ENCODE measurements around the gene HMGCS1.
"Not testable (repeated sequence)": the region's sequence is repeated elsewhere in the genome, so short reads cannot be mapped to it uniquely, and the experiment has no call there.

The HMGCS1 gene

GRCh38 chr5:43338862-43339261 lies 25.6 kb upstream of the HMGCS1 start:
- no peak overlapping the region for H3K4me3 ChIP-seq (ENCODE audit: low read length)
- H3K9ac ChIP-seq (ENCODE audit: low read length), result no peak overlapping the region
- peaks cover 6% of the 10 kb centered on the region; the same call in 1 of the 2 replicates for H3K4me1 ChIP-seq (ENCODE audit: low read length)
- H3K27ac ChIP-seq (ENCODE audit: low read length), result no peak overlapping the region
- TF ChIP-seq EZH2phosphoT487 (IDR thresholded peaks at IDR 0.05; ENCODE audit: low read depth), result no peak
- no peak for TF ChIP-seq CTCF (IDR thresholded peaks at IDR 0.05; ENCODE audit: low read depth, low read length)
- no peaks in the 10 kb centered on the region for H3K79me2 ChIP-seq (ENCODE audit: low read length)
- H2AFZ ChIP-seq (ENCODE audit: low read depth, low read length), result 0 out of 2 replicates have a peak overlapping the region, but pooled peaks have one; percentile 21
- no peaks in the 10 kb centered on the region for H4K20me1 ChIP-seq (ENCODE audit: insufficient read depth, low read length)
- no peak overlapping the region for H3K4me2 ChIP-seq (ENCODE audit: low read length)
- H3K27me3 ChIP-seq (ENCODE audit: low read depth, low read length), result no peaks in the 10 kb centered on the region
- H3K36me3 ChIP-seq (replicated peaks; ENCODE audit: low read depth, low read length), result no peaks in the 10 kb centered on the region
- no peaks in the 10 kb centered on the region for H3K9me3 ChIP-seq (ENCODE audit: insufficient read depth, low read length)

- Histone ChIP-seq H4K20me1 (ENCODE audit: insufficient read depth, low read length) (no peaks in the 10 kb centered on the region), H3K79me2 (ENCODE audit: low read length) (no peaks in the 10 kb centered on the region), H3K9me3 (ENCODE audit: insufficient read depth, low read length) (no peaks in the 10 kb centered on the region), H2AFZ (ENCODE audit: low read depth, low read length) (no peak overlapping the region), H3K4me3 (ENCODE audit: low read length) (no peak overlapping the region), H3K9ac (ENCODE audit: low read length) (no peak overlapping the region), H3K27me3 (ENCODE audit: low read depth, low read length) (no peaks in the 10 kb centered on the region), H3K4me2 (ENCODE audit: low read length) (no peak overlapping the region), H3K27ac (ENCODE audit: low read length) (no peak overlapping the region), H3K36me3 (replicated peaks; ENCODE audit: low read depth, low read length) (no peaks in the 10 kb centered on the region), H3K4me1 (ENCODE audit: low read length) (peaks cover 6% of the 10 kb centered on the region; the same call in 1 of the 2 replicates)
- TF ChIP-seq CTCF (IDR thresholded peaks at IDR 0.05; ENCODE audit: low read depth, low read length) (no peak), EZH2phosphoT487 (IDR thresholded peaks at IDR 0.05; ENCODE audit: low read depth) (no peak)
These were observed 22.9 kb upstream of the HMGCS1 start for GRCh38 chr5:43336159-43336558.

GRCh38 chr5:43335681-43336080 lies 22.5 kb upstream of the HMGCS1 start:
- Histone ChIP-seq H3K9me3 (ENCODE audit: insufficient read depth, low read length) (no peaks in the 10 kb centered on the region), H3K27ac (ENCODE audit: low read length) (no peak overlapping the region), H3K79me2 (ENCODE audit: low read length) (no peaks in the 10 kb centered on the region), H3K27me3 (ENCODE audit: low read depth, low read length) (no peaks in the 10 kb centered on the region), H3K4me1 (ENCODE audit: low read length) (peaks cover 6% of the 10 kb centered on the region; the same call in 1 of the 2 replicates), H3K4me3 (ENCODE audit: low read length) (no peak overlapping the region), H4K20me1 (ENCODE audit: insufficient read depth, low read length) (no peaks in the 10 kb centered on the region), H3K36me3 (replicated peaks; ENCODE audit: low read depth, low read length) (no peaks in the 10 kb centered on the region), H2AFZ (ENCODE audit: low read depth, low read length) (no peak overlapping the region), H3K9ac (ENCODE audit: low read length) (no peak overlapping the region), H3K4me2 (ENCODE audit: low read length) (no peak overlapping the region)
- no peak for TF ChIP-seq EZH2phosphoT487 (IDR thresholded peaks at IDR 0.05; ENCODE audit: low read depth)
- TF ChIP-seq CTCF (IDR thresholded peaks at IDR 0.05; ENCODE audit: low read depth, low read length), result no peak

- Histone ChIP-seq H3K27ac (ENCODE audit: low read length) (no peak overlapping the region), H3K9me3 (ENCODE audit: insufficient read depth, low read length) (no peaks in the 10 kb centered on the region), H2AFZ (ENCODE audit: low read depth, low read length) (no peak overlapping the region), H3K9ac (ENCODE audit: low read length) (no peak overlapping the region), H3K27me3 (ENCODE audit: low read depth, low read length) (no peaks in the 10 kb centered on the region), H4K20me1 (ENCODE audit: insufficient read depth, low read length) (no peaks in the 10 kb centered on the region), H3K36me3 (replicated peaks; ENCODE audit: low read depth, low read length) (no peaks in the 10 kb centered on the region), H3K4me2 (ENCODE audit: low read length) (no peak overlapping the region), H3K4me1 (ENCODE audit: low read length) (no peaks in the 10 kb centered on the region), H3K4me3 (ENCODE audit: low read length) (no peak overlapping the region), H3K79me2 (ENCODE audit: low read length) (no peaks in the 10 kb centered on the region)
- no peak for TF ChIP-seq EZH2phosphoT487 (IDR thresholded peaks at IDR 0.05; ENCODE audit: low read depth)
- TF ChIP-seq CTCF (IDR thresholded peaks at IDR 0.05; ENCODE audit: low read depth, low read length), result no peak
These were observed 19.2 kb upstream of the HMGCS1 start for GRCh38 chr5:43332401-43332800.

GRCh38 chr5:43325624-43326023 lies 12.4 kb upstream of the HMGCS1 start:
- H3K4me1 ChIP-seq (ENCODE audit: low read length); H3K36me3 ChIP-seq (replicated peaks; ENCODE audit: low read depth, low read length); H2AFZ ChIP-seq (ENCODE audit: low read depth, low read length); H3K9me3 ChIP-seq (ENCODE audit: insufficient read depth, low read length); H3K4me3 ChIP-seq (ENCODE audit: low read length); H4K20me1 ChIP-seq (ENCODE audit: insufficient read depth, low read length); H3K9ac ChIP-seq (ENCODE audit: low read length); H3K27me3 ChIP-seq (ENCODE audit: low read depth, low read length); H3K4me2 ChIP-seq (ENCODE audit: low read length); H3K79me2 ChIP-seq (ENCODE audit: low read length); H3K27ac ChIP-seq (ENCODE audit: low read length): not testable (repeated sequence)

GRCh38 chr5:43323488-43323887 lies 10.3 kb upstream of the HMGCS1 start:
- H2AFZ ChIP-seq (ENCODE audit: low read depth, low read length); H3K27ac ChIP-seq (ENCODE audit: low read length); H3K36me3 ChIP-seq (replicated peaks; ENCODE audit: low read depth, low read length); H3K9ac ChIP-seq (ENCODE audit: low read length); H3K4me2 ChIP-seq (ENCODE audit: low read length); H3K4me3 ChIP-seq (ENCODE audit: low read length); H4K20me1 ChIP-seq (ENCODE audit: insufficient read depth, low read length); H3K79me2 ChIP-seq (ENCODE audit: low read length); H3K27me3 ChIP-seq (ENCODE audit: low read depth, low read length); H3K9me3 ChIP-seq (ENCODE audit: insufficient read depth, low read length); H3K4me1 ChIP-seq (ENCODE audit: low read length): not testable (repeated sequence)
